K562 (cell line): ENCODE data around the gene ACAD10. TPM values are rescaled to one million over a fixed set of nuclear protein-coding genes. Genes with fewer than 3 reads are reported as not detected.

ENCODE experiments used
- ATAC-seq: fragments of 200-7000 bp; cut with Tn5 transposase; 3 replicates; pipeline ENCODE4 v1.9.1; 2020; ENCODE audit warnings: moderate library complexity
- BruUV-seq: library from RNA; stranded (reverse); fragments of 400-500 nt; replicated peaks from 2 replicates; lab custom pipeline; 2021; lab: Mats Ljungman, UMichigan
- CTCF ChIA-PET: fragments of 300-600 bp; formaldehyde crosslinking; extraction: SDS; loops from one replicate; lab custom pipeline; 2021; ENCODE audit warnings: low intra/inter-chr PET ratio; lab: Yijun Ruan, JAX
- POLR2A ChIA-PET: fragments of 300-600, 350-650 bp; sonication (Branson Sonifier 250); formaldehyde crosslinking; extraction: SDS; loops from one replicate; lab custom pipeline; 2021; ENCODE audit warnings: antibody characterized with exemption, inconsistent platforms; lab: Yijun Ruan, JAX
- DNase-seq, 4 experiments: peaks; one replicate each; pipeline versions ENCODE4 v3.0.0 to v3.0.0-alpha.2; 2011 to 2018; ENCODE audit warnings: low spot score in 3 of 4, mixed read lengths in 3 of 4; ENCODE audit errors: extremely low read depth in 1 of 4
- FAIRE-seq: peaks from 2 replicates; lab custom pipeline; 2011; peaks lifted over from hg19 to GRCh38; lab: Jason Lieb, UNC
- H2AFZ ChIP-seq: 2 replicates; pipeline ENCODE4 v1.6.0; 2011; ENCODE audit warnings: low read depth, low read length, control low read depth, inconsistent platforms
- H3K27ac ChIP-seq: fragments of 200-600 bp; 3 replicates; pipeline ENCODE4 v1.8.0; 2011; ENCODE audit warnings: low read depth, mild to moderate bottlenecking, control low read depth, inconsistent platforms, low read length, moderate library complexity, mixed read lengths; ENCODE audit errors: extremely low read depth
- H3K27me3 ChIP-seq, 2 experiments: fragments of 300-600 bp in 1 of 2; 2 replicates in 1 of 2; 3 replicates in 1 of 2; pipeline versions ENCODE4 v1.6.0 to v1.8.0; 2011; ENCODE audit warnings: inconsistent platforms in 2 of 2, low read length in 2 of 2, mild to moderate bottlenecking in 1 of 2, mixed read lengths in 1 of 2, moderate library complexity in 1 of 2; ENCODE audit not compliant: control insufficient read depth in 2 of 2, insufficient read depth in 2 of 2
- H3K36me3 ChIP-seq: fragments of 300-600 bp; 3 replicates; pipeline ENCODE4 v1.8.0; 2011; ENCODE audit warnings: mild to moderate bottlenecking, low read length, inconsistent platforms; ENCODE audit not compliant: control insufficient read depth, insufficient read depth
- H3K4me1 ChIP-seq, 2 experiments: fragments of 200-600 bp in 1 of 2; replicated peaks in 1 of 2; 2 replicates in 1 of 2; 3 replicates in 1 of 2; pipeline versions ENCODE4 v1.5.1 to v1.8.0; 2011; ENCODE audit warnings: inconsistent platforms in 2 of 2, low read length in 2 of 2, mild to moderate bottlenecking in 1 of 2, mixed read lengths in 1 of 2, moderate library complexity in 1 of 2; ENCODE audit not compliant: control insufficient read depth in 2 of 2, insufficient read depth in 2 of 2
- H3K4me2 ChIP-seq: 2 replicates; pipeline ENCODE4 v1.6.1; 2011; ENCODE audit warnings: low read length, control low read depth, inconsistent platforms, mixed read lengths; ENCODE audit not compliant: insufficient read depth
- H3K4me3 ChIP-seq: fragments of 200-600 bp; sonication (generic), shearing (Covaris generic); 2 replicates; pipeline ENCODE4 v1.5.1; 2016; ENCODE audit warnings: control low read depth, inconsistent platforms
- H3K79me2 ChIP-seq: fragments of 200-600 bp; 3 replicates; pipeline ENCODE4 v1.8.0; 2011; ENCODE audit warnings: low read length, inconsistent platforms; ENCODE audit not compliant: control insufficient read depth, insufficient read depth
- H3K9ac ChIP-seq, 2 experiments: 2 replicates each; pipeline versions ENCODE4 v1.6.0 to v1.6.1; 2011; ENCODE audit warnings: low read depth in 2 of 2, low read length in 2 of 2, control low read depth in 1 of 2, inconsistent platforms in 1 of 2, mild to moderate bottlenecking in 1 of 2, mixed read lengths in 1 of 2; ENCODE audit not compliant: insufficient read depth in 1 of 2
- H3K9me1 ChIP-seq: one replicate; pipeline ENCODE4 v1.6.0; 2011; ENCODE audit warnings: inconsistent platforms, mild to moderate bottlenecking, low read length, moderate library complexity; ENCODE audit not compliant: control insufficient read depth, insufficient read depth
- H3K9me3 ChIP-seq: replicated peaks from 2 replicates; pipeline ENCODE4 v1.5.1; 2011; ENCODE audit warnings: low read depth, low read length, inconsistent platforms; ENCODE audit not compliant: control insufficient read depth, insufficient read depth
- H4K20me1 ChIP-seq: replicated peaks from 2 replicates; pipeline ENCODE4 v1.6.1; 2011; ENCODE audit warnings: low read length, inconsistent platforms, mixed read lengths; ENCODE audit not compliant: control insufficient read depth, insufficient read depth
- ZNF778 ChIP-seq: fragments of 450-650 bp; formaldehyde crosslinking; IDR thresholded peaks from 2 replicates; pipeline ENCODE4 v1.4.0; 2020; ENCODE audit warnings: mild to moderate bottlenecking, moderate library complexity
- ZNF785 ChIP-seq: fragments of 250-450 bp; sonication (Bioruptor Pico); IDR thresholded peaks from 2 replicates; pipeline ENCODE4 v1.4.0; 2020; ENCODE audit warnings: mild to moderate bottlenecking
- WGBS: fragments of 100-300 bp; shearing (Covaris generic); methylation state at CpG from one replicate; pipeline ENCODE4 v1.1.6; 2016; ENCODE audit warnings: low coverage, mixed read lengths; ENCODE audit not compliant: insufficient coverage; ENCODE audit errors: missing lambda C conversion rate; 5-methylcytosine and 5-hydroxymethylcytosine counted together
- in situ Hi-C: fragments of 300-500 bp; cut with MboI; formaldehyde crosslinking; loops from 4 replicates; pipeline ENCODE4 v1.15.0; 2018; ENCODE audit warnings: inconsistent platforms, mixed read lengths
- intact Hi-C: fragments of 100-400 bp; cut with micrococcal nuclease; formaldehyde crosslinking; loops from 2 replicates; pipeline ENCODE4 v1.14.2; 2022
- polyA plus RNA-seq, 8 experiments: library from polyadenylated mRNA; depleted of rRNA in 4 of 8; stranded (reverse) in 5 of 8; unstranded in 3 of 8; fragments of >200 nt; fragmentation: Nextera tagmentation in 2 of 8; fragmentation: Illumina TruSeq in 1 of 8; extraction: Ambion mirVana in 2 of 8; extraction: Trizol in 1 of 8; gene quantifications; 2 replicates each; pipeline versions ENCODE4 v1.2.1 to v1.2.3, GENCODE V29; 2011 to 2014; ENCODE audit warnings: inconsistent platforms in 1 of 8, missing spikeins in 1 of 8
- total RNA-seq, 7 experiments: library from RNA; depleted of rRNA in 6 of 7; stranded (reverse); fragments of >200 nt in 6 of 7; fragmentation: Illumina TruSeq in 2 of 7; extraction: Trizol in 2 of 7; gene quantifications; 2 replicates each; pipeline versions ENCODE4 v1.2.1 to v1.2.3, GENCODE V29; 2011 to 2021; ENCODE audit warnings: low replicate concordance in 1 of 7
- TF ChIP-seq, protein P1 (sequence below), 2 experiments: fragments of 450-650 bp; IDR thresholded peaks; 2 replicates each; pipeline ENCODE4 v1.6.1; 2018; ENCODE audit warnings: mild to moderate bottlenecking in 2 of 2, low read depth in 1 of 2; ENCODE audit not compliant: partially characterized antibody in 2 of 2

Gene ACAD10
- total and polyA plus RNA-seq, 9 of the 15 experiments (the other 6 are each of a cell fraction or from before 2014, with no cell fraction given): 2.3 to 19.2 (median 12.0) TPM

DNA sequence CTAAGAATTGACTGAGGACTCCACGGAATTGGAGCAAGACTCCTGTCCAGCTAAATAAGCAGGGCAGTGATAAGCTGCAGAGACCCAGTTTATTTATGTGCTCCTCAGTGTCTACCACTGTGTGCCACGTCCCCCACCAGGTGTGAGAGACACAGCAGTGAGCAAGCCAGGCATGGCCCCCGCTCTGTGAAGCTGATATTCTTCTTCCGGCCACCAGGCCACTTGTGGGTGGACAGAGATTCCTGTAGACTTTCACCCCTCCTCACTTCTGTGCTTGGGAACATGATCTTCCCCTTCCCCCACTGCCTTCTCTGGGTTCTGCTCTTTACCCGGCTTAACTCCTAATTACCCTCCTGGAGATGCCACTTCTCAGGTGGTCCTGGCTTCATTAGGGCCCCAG lies 21.4 kb upstream of the ACAD10 start:
- in situ Hi-C loops: no loop called here
- no peak overlapping the region for H3K4me3 ChIP-seq
- 88% methylated on average over 5 of the region's 5 CpGs for WGBS
- no peaks in the 10 kb centered on the region for H3K9me1 ChIP-seq
- no peaks in the 10 kb centered on the region for H3K79me2 ChIP-seq
- BruUV-seq: no TSS peak
- H2AFZ ChIP-seq: no peak overlapping the region
- no peak for FAIRE-seq
- no peak overlapping the region for H3K4me2 ChIP-seq
- H3K27me3 ChIP-seq: no peaks in the 10 kb centered on the region
- H3K9me3 ChIP-seq: no peaks in the 10 kb centered on the region
- no peak for DNase-seq
- no peak overlapping the region for H3K9ac ChIP-seq
- POLR2A ChIA-PET: interaction anchor here (1.2 to 1.8 kb wide), 3 partner anchors 10 to 28 kb away, joined by 3 to 5 read pairs (median 3); no protein-coding TSS in a partner anchor
- TF ChIP-seq ZNF778 (CRISPR knock-in tag) (no peak), ZNF785 (CRISPR knock-in tag) (no peak)
- TF ChIP-seq, protein P1, sequence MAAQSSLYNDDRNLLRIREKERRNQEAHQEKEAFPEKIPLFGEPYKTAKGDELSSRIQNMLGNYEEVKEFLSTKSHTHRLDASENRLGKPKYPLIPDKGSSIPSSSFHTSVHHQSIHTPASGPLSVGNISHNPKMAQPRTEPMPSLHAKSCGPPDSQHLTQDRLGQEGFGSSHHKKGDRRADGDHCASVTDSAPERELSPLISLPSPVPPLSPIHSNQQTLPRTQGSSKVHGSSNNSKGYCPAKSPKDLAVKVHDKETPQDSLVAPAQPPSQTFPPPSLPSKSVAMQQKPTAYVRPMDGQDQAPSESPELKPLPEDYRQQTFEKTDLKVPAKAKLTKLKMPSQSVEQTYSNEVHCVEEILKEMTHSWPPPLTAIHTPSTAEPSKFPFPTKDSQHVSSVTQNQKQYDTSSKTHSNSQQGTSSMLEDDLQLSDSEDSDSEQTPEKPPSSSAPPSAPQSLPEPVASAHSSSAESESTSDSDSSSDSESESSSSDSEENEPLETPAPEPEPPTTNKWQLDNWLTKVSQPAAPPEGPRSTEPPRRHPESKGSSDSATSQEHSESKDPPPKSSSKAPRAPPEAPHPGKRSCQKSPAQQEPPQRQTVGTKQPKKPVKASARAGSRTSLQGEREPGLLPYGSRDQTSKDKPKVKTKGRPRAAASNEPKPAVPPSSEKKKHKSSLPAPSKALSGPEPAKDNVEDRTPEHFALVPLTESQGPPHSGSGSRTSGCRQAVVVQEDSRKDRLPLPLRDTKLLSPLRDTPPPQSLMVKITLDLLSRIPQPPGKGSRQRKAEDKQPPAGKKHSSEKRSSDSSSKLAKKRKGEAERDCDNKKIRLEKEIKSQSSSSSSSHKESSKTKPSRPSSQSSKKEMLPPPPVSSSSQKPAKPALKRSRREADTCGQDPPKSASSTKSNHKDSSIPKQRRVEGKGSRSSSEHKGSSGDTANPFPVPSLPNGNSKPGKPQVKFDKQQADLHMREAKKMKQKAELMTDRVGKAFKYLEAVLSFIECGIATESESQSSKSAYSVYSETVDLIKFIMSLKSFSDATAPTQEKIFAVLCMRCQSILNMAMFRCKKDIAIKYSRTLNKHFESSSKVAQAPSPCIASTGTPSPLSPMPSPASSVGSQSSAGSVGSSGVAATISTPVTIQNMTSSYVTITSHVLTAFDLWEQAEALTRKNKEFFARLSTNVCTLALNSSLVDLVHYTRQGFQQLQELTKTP (IDR thresholded peaks at IDR 0.05; ENCODE audit: low read depth in 1 of 2, partially characterized antibody in 2 of 2): no peak
- CTCF ChIA-PET: no interaction called here
- peaks cover 72% of the 10 kb centered on the region for H3K36me3 ChIP-seq
- H3K4me1 ChIP-seq: no peaks in the 10 kb centered on the region
- intact Hi-C loops: no loop called here
- no peaks in the 10 kb centered on the region for H4K20me1 ChIP-seq
- no peak overlapping the region for H3K27ac ChIP-seq
- ATAC-seq: peak; percentile 66
